SK-N-SH (cell line): ENCODE data around the gene PSAP.

Experiments
- EP300 ChIP-seq, 2 experiments: IDR thresholded peaks; 2 replicates each; pipeline versions ENCODE4 v1.4.0 to v1.6.1; 2012; ENCODE audit warnings: borderline replicate concordance in 1 of 2, low read depth in 1 of 2, low read length in 1 of 2
- POLR2AphosphoS5 ChIP-seq: IDR thresholded peaks from 2 replicates; pipeline ENCODE4 v1.6.1; 2012; ENCODE audit warnings: low read depth, low read length
- SMC3 ChIP-seq: IDR thresholded peaks from 2 replicates; pipeline ENCODE4 v1.6.1; 2012; ENCODE audit warnings: low read depth, low read length, improper control_type of control experiment
- TAF1 ChIP-seq: IDR thresholded peaks from 2 replicates; pipeline ENCODE4 v1.6.1; 2012; ENCODE audit warnings: low read depth, mild to moderate bottlenecking, low read length, moderate library complexity, borderline replicate concordance
- TF ChIP-seq, protein P1 (sequence below): fragments of 200-600 bp; sonication (generic); IDR thresholded peaks from 2 replicates; pipeline ENCODE4 v1.6.1; 2017; ENCODE audit warnings: antibody characterized with exemption, mild to moderate bottlenecking, moderate library complexity
- TF ChIP-seq, protein P2 (sequence below): IDR thresholded peaks from 2 replicates; pipeline ENCODE4 v1.6.1; 2012; ENCODE audit warnings: mild to moderate bottlenecking, low read depth, low read length, moderate library complexity
- TF ChIP-seq, protein P3 (sequence below): fragments of 150-350 bp; IDR thresholded peaks from 2 replicates; pipeline ENCODE4 v1.6.1; 2016; ENCODE audit warnings: mild to moderate bottlenecking, low read depth, low read length

DNA sequence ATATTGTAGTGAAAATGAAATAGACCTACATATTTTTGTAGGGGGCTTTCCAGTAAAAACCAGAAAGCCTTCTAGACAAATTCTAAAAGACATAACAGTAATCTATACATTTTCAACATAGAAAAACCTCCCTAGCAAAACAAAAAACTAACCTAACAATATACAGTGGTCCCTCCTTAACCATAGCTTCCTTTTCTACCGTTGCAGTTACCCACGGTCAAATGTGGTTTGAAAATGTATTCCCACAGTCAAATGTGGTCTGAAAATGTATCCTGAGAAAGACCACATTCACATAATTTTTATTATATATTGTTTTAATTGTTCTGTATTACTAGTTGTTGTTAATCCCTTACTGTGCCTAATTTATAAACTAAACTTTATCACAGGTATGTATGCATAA, 6.4 kb downstream of the PSAP start:
- TF ChIP-seq, protein P1, sequence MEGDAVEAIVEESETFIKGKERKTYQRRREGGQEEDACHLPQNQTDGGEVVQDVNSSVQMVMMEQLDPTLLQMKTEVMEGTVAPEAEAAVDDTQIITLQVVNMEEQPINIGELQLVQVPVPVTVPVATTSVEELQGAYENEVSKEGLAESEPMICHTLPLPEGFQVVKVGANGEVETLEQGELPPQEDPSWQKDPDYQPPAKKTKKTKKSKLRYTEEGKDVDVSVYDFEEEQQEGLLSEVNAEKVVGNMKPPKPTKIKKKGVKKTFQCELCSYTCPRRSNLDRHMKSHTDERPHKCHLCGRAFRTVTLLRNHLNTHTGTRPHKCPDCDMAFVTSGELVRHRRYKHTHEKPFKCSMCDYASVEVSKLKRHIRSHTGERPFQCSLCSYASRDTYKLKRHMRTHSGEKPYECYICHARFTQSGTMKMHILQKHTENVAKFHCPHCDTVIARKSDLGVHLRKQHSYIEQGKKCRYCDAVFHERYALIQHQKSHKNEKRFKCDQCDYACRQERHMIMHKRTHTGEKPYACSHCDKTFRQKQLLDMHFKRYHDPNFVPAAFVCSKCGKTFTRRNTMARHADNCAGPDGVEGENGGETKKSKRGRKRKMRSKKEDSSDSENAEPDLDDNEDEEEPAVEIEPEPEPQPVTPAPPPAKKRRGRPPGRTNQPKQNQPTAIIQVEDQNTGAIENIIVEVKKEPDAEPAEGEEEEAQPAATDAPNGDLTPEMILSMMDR: no peak
- TF ChIP-seq POLR2AphosphoS5 (no peak), TAF1 (no peak), SMC3 (no peak), EP300 (IDR thresholded peaks at IDR 0.05; ENCODE audit: borderline replicate concordance in 1 of 2, low read depth in 1 of 2, low read length in 1 of 2) (no peak)
- TF ChIP-seq, protein P2, sequence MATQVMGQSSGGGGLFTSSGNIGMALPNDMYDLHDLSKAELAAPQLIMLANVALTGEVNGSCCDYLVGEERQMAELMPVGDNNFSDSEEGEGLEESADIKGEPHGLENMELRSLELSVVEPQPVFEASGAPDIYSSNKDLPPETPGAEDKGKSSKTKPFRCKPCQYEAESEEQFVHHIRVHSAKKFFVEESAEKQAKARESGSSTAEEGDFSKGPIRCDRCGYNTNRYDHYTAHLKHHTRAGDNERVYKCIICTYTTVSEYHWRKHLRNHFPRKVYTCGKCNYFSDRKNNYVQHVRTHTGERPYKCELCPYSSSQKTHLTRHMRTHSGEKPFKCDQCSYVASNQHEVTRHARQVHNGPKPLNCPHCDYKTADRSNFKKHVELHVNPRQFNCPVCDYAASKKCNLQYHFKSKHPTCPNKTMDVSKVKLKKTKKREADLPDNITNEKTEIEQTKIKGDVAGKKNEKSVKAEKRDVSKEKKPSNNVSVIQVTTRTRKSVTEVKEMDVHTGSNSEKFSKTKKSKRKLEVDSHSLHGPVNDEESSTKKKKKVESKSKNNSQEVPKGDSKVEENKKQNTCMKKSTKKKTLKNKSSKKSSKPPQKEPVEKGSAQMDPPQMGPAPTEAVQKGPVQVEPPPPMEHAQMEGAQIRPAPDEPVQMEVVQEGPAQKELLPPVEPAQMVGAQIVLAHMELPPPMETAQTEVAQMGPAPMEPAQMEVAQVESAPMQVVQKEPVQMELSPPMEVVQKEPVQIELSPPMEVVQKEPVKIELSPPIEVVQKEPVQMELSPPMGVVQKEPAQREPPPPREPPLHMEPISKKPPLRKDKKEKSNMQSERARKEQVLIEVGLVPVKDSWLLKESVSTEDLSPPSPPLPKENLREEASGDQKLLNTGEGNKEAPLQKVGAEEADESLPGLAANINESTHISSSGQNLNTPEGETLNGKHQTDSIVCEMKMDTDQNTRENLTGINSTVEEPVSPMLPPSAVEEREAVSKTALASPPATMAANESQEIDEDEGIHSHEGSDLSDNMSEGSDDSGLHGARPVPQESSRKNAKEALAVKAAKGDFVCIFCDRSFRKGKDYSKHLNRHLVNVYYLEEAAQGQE: no peak
- TF ChIP-seq, protein P3, sequence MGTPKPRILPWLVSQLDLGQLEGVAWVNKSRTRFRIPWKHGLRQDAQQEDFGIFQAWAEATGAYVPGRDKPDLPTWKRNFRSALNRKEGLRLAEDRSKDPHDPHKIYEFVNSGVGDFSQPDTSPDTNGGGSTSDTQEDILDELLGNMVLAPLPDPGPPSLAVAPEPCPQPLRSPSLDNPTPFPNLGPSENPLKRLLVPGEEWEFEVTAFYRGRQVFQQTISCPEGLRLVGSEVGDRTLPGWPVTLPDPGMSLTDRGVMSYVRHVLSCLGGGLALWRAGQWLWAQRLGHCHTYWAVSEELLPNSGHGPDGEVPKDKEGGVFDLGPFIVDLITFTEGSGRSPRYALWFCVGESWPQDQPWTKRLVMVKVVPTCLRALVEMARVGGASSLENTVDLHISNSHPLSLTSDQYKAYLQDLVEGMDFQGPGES: no peak
